VCaP (cell line): ENCODE data around the gene SMIM38.

Source experiments
- H3K27ac ChIP-seq: fragments of 450-650 bp; 2 replicates; pipeline ENCODE4 v1.5.1; 2017
- TF ChIP-seq, protein P1 (sequence below): fragments of 450-650 bp; conservative IDR thresholded peaks from 2 replicates; pipeline ENCODE4 v1.5.1; 2017; ENCODE audit warnings: mild to moderate bottlenecking, moderate library complexity

The SMIM38 gene

DNA sequence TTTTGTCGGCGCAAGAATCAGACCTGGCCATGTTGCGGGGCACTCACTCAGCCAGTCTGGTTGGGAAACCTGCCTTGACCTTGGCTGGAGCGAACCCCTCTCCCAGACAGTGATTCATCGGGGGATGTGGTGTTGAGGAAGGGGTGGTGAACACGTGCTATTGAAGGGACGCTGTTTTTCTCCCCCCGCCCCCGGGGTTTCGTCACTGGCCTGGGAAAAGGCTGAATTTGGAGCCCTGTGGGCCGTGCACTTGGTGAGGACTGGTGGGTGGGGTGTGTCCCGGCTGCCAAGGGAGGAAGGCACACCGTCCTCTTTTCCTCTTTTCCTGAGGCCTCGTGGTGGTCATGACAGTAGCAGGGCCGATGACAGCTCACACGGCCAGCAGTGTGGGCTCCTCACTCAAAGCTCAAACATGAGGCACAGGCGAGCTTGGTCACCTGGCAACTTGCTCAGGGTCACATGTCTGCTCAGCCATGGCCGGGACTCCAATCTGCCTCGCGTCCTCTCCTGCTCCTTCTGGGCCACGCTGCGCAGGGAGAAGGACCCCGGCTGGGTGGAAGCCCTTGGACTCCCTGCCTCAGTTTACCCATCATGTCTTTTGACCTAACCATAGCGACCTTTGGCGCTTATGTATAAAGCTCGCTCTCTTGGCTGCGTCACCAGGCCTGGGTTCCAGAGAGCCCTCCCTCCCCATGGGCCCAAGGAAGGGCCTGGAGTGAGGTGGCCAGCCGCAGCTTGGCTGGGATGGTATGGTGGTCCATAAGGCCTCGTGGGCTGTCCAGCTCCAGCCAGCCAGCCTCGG lies 49.4 kb downstream of the SMIM38 start:
- no peak overlapping the region for H3K27ac ChIP-seq
- TF ChIP-seq, protein P1, sequence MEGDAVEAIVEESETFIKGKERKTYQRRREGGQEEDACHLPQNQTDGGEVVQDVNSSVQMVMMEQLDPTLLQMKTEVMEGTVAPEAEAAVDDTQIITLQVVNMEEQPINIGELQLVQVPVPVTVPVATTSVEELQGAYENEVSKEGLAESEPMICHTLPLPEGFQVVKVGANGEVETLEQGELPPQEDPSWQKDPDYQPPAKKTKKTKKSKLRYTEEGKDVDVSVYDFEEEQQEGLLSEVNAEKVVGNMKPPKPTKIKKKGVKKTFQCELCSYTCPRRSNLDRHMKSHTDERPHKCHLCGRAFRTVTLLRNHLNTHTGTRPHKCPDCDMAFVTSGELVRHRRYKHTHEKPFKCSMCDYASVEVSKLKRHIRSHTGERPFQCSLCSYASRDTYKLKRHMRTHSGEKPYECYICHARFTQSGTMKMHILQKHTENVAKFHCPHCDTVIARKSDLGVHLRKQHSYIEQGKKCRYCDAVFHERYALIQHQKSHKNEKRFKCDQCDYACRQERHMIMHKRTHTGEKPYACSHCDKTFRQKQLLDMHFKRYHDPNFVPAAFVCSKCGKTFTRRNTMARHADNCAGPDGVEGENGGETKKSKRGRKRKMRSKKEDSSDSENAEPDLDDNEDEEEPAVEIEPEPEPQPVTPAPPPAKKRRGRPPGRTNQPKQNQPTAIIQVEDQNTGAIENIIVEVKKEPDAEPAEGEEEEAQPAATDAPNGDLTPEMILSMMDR = no peak
